GM21526 (cell line): Measurements from ENCODE around the gene AADACL3.
"Not testable (repeated sequence)": the region's sequence is repeated elsewhere in the genome, so short reads cannot be mapped to it uniquely, and the experiment has no call there.

Experiments
- ATAC-seq: cut with Tn5 transposase; IDR thresholded peaks from one replicate; pipeline ENCODE4 v1.9.1; 2021; ENCODE audit warnings: moderate library complexity; ENCODE audit not compliant: unreplicated experiment, low FRiP score

The AADACL3 gene

GRCh38 chr1:12715896-12716437 lies at the start of gene AADACL3:
TSS of gene AADACL3 (plus strand) at chr1:12716110. CDS start at chr1:12716177, 67 bp downstream.
- no peak for ATAC-seq

- no peak for ATAC-seq
These were observed 49.7 kb upstream of the AADACL3 start for GRCh38 chr1:12666141-12666735.

GRCh38 chr1:12669529-12670068 lies 46.3 kb upstream of the AADACL3 start:
- no peak for ATAC-seq

- no peak for ATAC-seq
These were observed 41.6 kb upstream of the AADACL3 start for GRCh38 chr1:12674358-12674757.

GRCh38 chr1:12676122-12676521 lies 39.8 kb upstream of the AADACL3 start:
- ATAC-seq, result not testable (repeated sequence)

- ATAC-seq, result no peak
These were observed 38.3 kb upstream of the AADACL3 start for GRCh38 chr1:12677565-12677964.

GRCh38 chr1:12678350-12678749 lies 37.6 kb upstream of the AADACL3 start:
- no peak for ATAC-seq

- no peak for ATAC-seq
These were observed 37.1 kb upstream of the AADACL3 start for GRCh38 chr1:12678820-12679219.

GRCh38 chr1:12690156-12690555 lies 25.8 kb upstream of the AADACL3 start:
- ATAC-seq, result no peak

GRCh38 chr1:12692967-12693782 lies 22.7 kb upstream of the AADACL3 start:
- ATAC-seq, result no peak

- no peak for ATAC-seq
These were observed 19.3 kb upstream of the AADACL3 start for GRCh38 chr1:12696658-12697057.

- no peak for ATAC-seq
These were observed 18.5 kb upstream of the AADACL3 start for GRCh38 chr1:12697397-12697796.

GRCh38 chr1:12703821-12704451 lies 12.0 kb upstream of the AADACL3 start:
- ATAC-seq, result no peak

- ATAC-seq, result no peak
These were observed 9.8 kb upstream of the AADACL3 start for GRCh38 chr1:12706061-12706460.

GRCh38 chr1:12708396-12709090 lies 7.4 kb upstream of the AADACL3 start:
- no peak for ATAC-seq

- no peak for ATAC-seq
These were observed 6.8 kb upstream of the AADACL3 start for GRCh38 chr1:12709091-12709491.

GRCh38 chr1:12709696-12710095 lies 6.2 kb upstream of the AADACL3 start:
- ATAC-seq, result no peak

GRCh38 chr1:12711536-12711935 lies 4.4 kb upstream of the AADACL3 start:
- no peak for ATAC-seq

- no peak for ATAC-seq
These were observed 3.8 kb upstream of the AADACL3 start for GRCh38 chr1:12712076-12712475.

GRCh38 chr1:12712929-12713328 lies 3.0 kb upstream of the AADACL3 start:
- ATAC-seq, result no peak
